Mammary epithelial cell (primary cell): ENCODE data around the gene CYTH4.

ENCODE experiments used
- CTCF ChIP-seq, 2 donors: IDR thresholded peaks in 1 of 2; conservative IDR thresholded peaks in 1 of 2; 2 replicates each; pipeline ENCODE4 v1.5.1; 2011 to 2012; ENCODE audit warnings: inconsistent platforms in 2 of 2, low read length in 2 of 2, mild to moderate bottlenecking in 2 of 2, control low read depth in 1 of 2, low read depth in 1 of 2; ENCODE audit not compliant: insufficient read depth in 1 of 2; ENCODE audit errors: extremely low read depth in 1 of 2
- EZH2 ChIP-seq: IDR thresholded peaks from 2 replicates; pipeline ENCODE4 v1.6.1; 2012; ENCODE audit warnings: low read length, inconsistent platforms, borderline replicate concordance

GRCh38 chr22:37314315-37315074 lies 32.2 kb downstream of the CYTH4 start:
- no peak for TF ChIP-seq EZH2
- TF ChIP-seq CTCF (conservative IDR thresholded peaks at IDR 0.05 in 1 of 2, IDR thresholded peaks at IDR 0.05 in 1 of 2; ENCODE audit: extremely low read depth in 1 of 2, insufficient read depth in 1 of 2, low read depth in 1 of 2, low read length in 2 of 2): no peak
